HL-60 (cell line): ENCODE data around the gene MOB3B.

ENCODE experiments used
- DNase-seq, 2 experiments: peaks; one replicate each; pipeline ENCODE4 v3.0.0-alpha.2; 2010 to 2020; ENCODE audit warnings: low read depth in 1 of 2, low spot score in 1 of 2
- H3K27ac ChIP-seq: fragments of 250-450 bp; sonication (Bioruptor Pico); replicated peaks from 2 replicates; pipeline ENCODE4 v1.5.1; 2020; ENCODE audit warnings: mild to moderate bottlenecking, moderate library complexity
- H3K27me3 ChIP-seq: fragments of 250-450 bp; sonication (Bioruptor Pico); 2 replicates; pipeline ENCODE4 v1.5.1; 2021; ENCODE audit warnings: mild to moderate bottlenecking, moderate library complexity; ENCODE audit not compliant: insufficient read depth, poor library complexity, severe bottlenecking
- H3K4me3 ChIP-seq: replicated peaks from 2 replicates; pipeline ENCODE4 v1.5.1; 2011; ENCODE audit warnings: mild to moderate bottlenecking, control low read depth, low read length; ENCODE audit not compliant: insufficient read depth
- CTCF ChIP-seq: IDR thresholded peaks from one replicate; pipeline ENCODE4 v1.5.1; 2011; ENCODE audit warnings: low read length, control low read depth, inconsistent platforms; ENCODE audit not compliant: insufficient read depth
- GABPA ChIP-seq: IDR thresholded peaks from 2 replicates; pipeline ENCODE4 v1.6.1; 2012; ENCODE audit warnings: low read depth
- POLR2AphosphoS5 ChIP-seq: IDR thresholded peaks from 2 replicates; pipeline ENCODE4 v1.6.1; 2012; ENCODE audit warnings: low read depth
- REST ChIP-seq: IDR thresholded peaks from 2 replicates; pipeline ENCODE4 v1.6.1; 2012; ENCODE audit warnings: low read depth; ENCODE audit not compliant: insufficient replicate concordance
- SPI1 ChIP-seq: IDR thresholded peaks from 2 replicates; pipeline ENCODE4 v1.6.1; 2012; ENCODE audit warnings: low read depth, mild to moderate bottlenecking, borderline replicate concordance

The MOB3B gene

DNA sequence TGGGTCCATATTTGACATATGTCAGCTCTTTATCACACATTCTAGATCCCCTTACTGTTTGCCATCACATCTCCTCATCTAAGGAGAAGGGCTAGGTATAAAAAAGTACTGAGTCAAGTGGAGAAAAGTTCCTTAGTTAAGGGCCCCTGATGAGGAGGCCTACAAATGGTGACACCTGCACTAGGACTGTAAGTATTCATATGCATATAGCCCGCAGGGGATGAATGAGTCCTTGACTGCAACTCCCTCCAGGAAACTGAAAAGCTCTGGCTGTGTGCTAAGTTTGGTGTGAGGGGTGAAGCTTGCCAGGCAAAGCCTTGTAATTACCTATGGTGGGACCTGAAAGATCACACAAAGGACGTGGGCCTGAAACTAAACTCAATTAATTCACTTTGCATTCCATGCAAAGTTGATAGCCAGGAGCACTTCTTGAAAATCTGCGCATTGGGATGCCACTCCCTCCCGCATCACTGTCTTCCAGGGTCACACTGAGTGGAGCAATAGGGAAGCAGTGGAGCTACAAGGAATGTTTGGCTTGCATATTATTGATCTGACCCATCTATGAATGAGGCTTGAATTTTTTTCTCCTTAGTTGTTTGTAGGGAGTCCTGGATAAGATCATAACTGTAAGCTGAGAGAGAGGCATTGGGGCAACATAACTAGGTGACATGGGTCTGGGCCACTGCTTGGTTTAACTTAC is 220.8 kb downstream of the MOB3B start:
- TF ChIP-seq CTCF (no peak), GABPA (no peak), REST (no peak), SPI1 (no peak), POLR2AphosphoS5 (no peak)
- DNase-seq: no peak
- Histone ChIP-seq H3K27ac (no peak overlapping the region), H3K4me3 (no peak overlapping the region), H3K27me3 (no peaks in the 10 kb centered on the region)

GRCh38 chr9:27304521-27304920 is 225.1 kb downstream of the MOB3B start:
- no peak overlapping the region for H3K4me3 ChIP-seq
- DNase-seq: no peak
- no peaks in the 10 kb centered on the region for H3K27me3 ChIP-seq
- H3K27ac ChIP-seq: no peak overlapping the region
- no peak for TF ChIP-seq POLR2AphosphoS5
- no peak for TF ChIP-seq REST
- TF ChIP-seq CTCF: no peak
- TF ChIP-seq SPI1: no peak
- no peak for TF ChIP-seq GABPA

GRCh38 chr9:27303219-27303618 is 226.4 kb downstream of the MOB3B start:
- TF ChIP-seq REST: no peak
- TF ChIP-seq GABPA: no peak
- no peak for TF ChIP-seq CTCF
- TF ChIP-seq POLR2AphosphoS5: no peak
- TF ChIP-seq SPI1: no peak
- H3K4me3 ChIP-seq: no peak overlapping the region
- no peak for DNase-seq
- no peaks in the 10 kb centered on the region for H3K27me3 ChIP-seq
- H3K27ac ChIP-seq: no peak overlapping the region
